NCI-H128 (cell line): ENCODE measurements around the gene GRAMD1A.
"Not testable (repeated sequence)": the region's sequence is repeated elsewhere in the genome, so short reads cannot be mapped to it uniquely, and the experiment has no call there.

Experiments
- DNase-seq: peaks from one replicate; lab custom pipeline; 2025; ENCODE audit not compliant: unreplicated experiment; lab: John Stamatoyannopoulos, UW

GRAMD1A gene

DNA sequence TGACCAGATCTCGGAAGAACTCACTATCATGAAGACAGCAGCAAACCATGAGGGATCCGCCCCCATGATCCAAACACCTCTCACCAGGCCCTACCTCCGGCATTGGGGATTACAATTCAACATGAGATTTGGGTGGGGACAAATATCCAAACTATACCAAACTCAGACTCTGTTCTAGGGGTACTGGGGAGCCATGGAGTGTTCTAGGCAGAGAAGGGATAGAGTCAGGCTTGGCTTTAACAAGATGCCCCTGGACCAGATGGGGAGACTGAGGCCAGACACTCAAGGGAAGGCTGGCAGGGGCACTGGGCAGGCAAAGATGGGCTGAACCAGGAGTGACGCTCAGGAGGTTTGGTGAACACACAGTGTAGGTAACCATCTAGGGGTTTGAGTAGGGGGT lies 18.3 kb downstream of the GRAMD1A start:
- no peak for DNase-seq

DNA sequence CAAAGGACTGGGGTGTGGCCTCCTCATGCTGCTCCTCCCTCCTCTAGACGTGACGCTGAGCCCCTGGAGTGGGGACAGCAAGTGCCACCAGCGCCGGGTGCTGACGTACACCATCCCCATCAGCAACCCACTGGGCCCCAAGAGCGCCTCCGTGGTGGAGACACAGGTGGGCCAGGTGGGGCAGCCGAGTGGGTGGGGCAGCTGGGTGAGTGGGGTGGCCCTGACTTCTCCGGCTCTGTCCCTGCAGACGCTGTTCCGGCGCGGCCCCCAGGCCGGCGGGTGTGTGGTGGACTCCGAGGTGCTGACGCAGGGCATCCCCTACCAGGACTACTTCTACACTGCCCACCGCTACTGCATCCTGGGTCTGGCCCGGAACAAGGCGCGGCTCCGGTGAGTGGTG lies 19.0 kb downstream of the GRAMD1A start:
- no peak for DNase-seq

DNA sequence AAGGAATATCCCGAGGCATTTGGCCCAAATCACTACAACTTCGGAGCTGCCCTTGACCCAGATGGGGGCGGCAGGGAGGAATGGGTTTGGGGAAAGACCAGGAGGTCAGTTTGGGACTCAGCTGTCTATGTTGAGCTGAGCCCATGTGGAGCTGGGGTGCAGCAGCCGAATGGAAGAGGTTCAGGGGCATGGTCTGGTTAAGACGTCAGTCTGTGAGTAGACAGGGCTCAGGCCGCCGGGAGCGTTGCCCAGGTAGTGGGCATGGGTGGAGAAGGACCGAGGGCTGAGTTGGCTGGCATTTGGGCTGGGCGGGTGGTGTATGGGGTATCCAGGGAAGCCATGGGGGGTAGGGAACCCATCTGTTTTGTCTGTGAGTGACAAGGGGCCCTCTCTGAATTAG lies 20.9 kb downstream of the GRAMD1A start:
- no peak for DNase-seq

DNA sequence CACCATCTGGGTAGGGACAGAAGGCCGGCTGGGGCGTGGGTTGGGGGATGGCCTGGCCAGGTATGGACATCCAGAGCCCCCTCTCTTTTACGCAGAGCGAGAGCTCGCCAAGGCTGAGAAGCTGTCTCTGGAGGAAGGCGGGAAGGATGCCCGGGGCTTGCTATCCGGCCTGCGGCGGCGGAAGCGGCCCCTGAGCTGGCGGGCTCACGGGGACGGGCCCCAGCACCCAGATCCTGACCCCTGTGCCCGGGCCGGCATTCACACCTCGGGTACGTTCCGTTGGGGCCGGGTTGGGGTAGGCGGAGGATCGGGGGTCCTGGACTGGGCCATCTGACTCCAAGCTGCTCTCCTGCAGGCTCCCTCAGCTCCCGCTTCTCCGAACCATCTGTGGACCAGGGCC lies 21.5 kb downstream of the GRAMD1A start:
- no peak for DNase-seq

DNA sequence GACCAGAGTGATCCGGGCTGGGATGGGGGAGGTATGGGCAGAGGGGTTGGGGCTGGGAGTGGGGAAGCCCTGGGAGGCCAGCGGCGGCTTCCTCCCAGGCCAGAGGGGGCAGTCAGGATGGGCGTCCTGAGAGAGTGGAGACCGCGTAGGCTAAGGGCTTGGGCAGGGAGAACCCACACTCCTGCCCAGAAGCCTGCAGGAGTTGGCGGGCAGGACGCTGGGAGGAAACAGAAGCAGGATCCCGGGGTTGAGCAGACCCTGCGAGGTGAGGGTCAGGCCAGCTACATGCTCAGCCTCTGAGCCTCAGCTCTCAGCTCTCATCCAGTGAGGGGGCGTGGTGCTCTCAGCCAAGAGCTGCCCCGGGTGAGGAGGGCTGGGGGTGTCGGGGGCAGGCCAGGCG lies 22.3 kb downstream of the GRAMD1A start:
- DNase-seq, result no peak

DNA sequence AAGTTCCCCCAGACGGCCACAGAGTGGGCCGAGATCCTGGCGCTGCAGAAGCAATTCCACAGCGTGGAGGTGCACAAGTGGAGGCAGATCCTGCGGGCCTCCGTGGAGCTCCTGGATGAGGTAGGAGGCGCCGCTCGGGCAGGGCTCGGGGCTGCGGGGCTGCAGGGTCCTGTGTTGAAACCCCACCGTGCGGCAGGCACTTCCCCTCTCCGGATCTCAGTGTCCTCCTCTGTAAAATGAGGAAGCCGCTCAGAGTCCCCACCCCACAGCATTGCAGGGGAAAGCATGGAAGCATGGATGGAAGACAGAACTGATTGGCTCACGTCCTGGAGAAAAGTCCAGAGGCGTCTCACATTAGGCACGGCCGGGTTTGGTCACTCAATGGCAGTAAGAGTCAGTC lies 23.3 kb downstream of the GRAMD1A start:
- no peak for DNase-seq

DNA sequence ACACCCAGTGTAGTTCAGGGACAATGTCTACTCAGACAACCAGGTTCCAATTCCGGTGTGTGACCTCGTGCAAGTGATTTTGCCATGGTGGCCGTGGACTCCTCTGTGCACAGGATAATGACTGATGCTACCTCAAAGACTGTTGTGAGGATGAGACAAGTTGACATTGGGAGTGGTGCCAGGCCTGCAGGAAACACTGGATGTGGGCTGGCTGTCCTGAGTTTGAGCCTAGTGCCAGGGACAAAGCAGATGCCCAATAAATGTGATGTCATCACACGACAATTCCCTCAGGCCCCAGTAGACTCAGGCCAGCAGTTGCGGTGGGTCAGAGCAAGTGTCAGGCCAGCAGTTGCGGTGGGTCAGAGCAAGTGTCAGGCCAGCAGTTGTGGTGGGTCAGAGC lies 24.0 kb downstream of the GRAMD1A start:
- DNase-seq, result no peak

DNA sequence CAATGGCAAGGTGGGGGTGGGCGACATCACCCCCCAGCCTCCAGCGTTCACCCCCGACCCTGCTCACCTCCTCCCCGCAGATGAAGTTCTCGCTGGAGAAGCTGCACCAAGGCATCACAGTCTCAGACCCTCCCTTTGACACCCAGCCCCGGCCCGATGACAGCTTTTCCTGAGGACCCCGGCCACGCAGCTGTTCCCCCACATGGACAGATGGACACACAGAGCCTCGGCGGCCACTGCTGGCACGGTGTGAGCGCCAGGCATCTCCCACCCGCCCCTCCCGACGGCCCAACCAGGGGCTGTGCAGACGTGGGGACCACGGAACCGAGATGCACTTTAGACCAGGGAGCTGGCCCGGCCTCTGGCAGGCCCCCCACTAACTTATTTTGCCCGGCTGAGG lies 25.8 kb downstream of the GRAMD1A start:
- DNase-seq, result no peak

DNA sequence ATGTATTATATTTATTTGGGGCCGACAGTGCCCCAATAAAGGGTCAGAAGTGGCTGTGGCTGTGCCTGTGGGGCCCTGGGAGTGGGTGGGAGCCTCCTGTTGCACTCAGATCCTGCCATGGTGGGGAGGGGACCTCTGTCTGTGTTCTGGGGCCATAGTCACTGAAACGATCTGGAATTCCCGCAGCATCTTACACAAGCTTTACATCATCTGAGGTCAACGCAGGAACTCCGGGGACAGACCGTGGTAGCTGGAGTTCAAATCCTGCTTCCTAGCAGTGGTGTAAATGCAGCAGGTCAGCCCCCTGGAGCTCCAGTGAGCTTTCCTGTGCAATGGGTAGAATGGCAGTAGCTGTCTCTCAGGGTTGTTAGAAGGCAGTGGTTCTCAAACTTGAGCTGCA lies 26.3 kb downstream of the GRAMD1A start:
- DNase-seq, result no peak

DNA sequence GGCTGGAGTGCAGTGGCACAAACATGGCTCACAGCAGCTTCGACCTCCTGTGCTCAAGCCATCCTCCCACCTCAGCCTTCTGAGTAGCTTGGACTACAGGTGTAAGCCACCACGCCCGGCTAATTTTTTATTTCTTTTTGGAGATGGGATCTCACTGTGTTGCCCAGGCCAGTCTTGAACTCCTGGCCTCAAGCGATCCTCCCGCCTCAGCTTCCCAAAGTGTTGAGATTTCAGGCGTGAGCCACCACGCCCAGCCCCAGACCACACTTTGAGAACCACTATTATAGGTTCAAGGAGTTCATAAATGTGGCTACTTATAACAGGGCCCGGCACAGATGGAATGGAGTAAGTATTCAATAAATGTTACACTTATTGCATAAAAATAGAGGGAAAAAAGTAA lies 26.9 kb downstream of the GRAMD1A start:
- no peak for DNase-seq

DNA sequence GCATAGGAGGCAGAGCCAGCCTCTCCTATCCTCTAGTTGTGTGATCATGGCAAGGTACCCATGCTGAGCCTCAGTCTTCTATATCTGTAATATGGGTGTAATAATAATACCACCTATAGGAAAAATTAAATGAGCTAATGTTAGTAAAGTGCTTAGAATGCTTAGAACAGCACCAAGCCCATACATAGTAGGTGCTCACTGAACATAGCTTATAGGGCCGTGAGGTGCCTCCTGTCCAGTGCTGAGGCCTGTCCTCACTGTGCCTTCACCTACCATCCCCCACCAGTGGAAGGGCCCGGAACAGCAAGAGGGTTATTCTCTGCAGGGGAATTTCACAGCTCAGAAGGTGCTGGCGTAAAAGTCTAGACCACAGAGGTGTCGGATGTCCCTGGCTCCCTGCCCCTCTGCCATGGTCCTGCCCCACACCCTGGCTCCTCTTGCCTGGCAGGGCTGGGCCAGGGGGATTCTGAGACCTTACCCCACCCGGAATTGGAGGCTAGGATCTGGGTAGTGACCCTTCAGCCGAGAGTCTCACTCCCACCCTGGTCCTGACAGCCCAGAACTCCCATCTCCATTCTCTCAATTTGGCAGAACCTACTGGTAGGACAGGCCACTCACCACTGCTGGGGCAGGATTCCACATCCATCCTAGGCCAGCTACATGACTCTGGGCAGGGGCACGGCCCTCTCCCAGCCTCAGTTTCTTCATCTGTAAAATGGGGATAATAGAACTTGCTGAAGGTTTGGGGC lies 27.9 kb downstream of the GRAMD1A start:
- no peak for DNase-seq

DNA sequence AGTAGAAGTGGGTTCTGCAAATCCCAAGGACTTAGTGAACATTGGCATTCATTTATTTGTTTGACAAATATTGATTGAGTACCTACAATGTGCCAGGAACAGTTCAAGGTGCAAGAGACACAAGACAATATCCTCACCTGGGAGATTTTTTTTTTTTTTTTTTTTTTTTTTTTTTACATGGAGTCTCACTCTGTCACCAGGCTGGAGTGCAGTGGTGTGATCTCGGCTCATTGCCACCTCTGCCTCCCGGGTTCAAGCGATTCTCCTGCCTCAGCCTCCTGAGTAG lies 28.4 kb downstream of the GRAMD1A start:
- DNase-seq, result not testable (repeated sequence)

DNA sequence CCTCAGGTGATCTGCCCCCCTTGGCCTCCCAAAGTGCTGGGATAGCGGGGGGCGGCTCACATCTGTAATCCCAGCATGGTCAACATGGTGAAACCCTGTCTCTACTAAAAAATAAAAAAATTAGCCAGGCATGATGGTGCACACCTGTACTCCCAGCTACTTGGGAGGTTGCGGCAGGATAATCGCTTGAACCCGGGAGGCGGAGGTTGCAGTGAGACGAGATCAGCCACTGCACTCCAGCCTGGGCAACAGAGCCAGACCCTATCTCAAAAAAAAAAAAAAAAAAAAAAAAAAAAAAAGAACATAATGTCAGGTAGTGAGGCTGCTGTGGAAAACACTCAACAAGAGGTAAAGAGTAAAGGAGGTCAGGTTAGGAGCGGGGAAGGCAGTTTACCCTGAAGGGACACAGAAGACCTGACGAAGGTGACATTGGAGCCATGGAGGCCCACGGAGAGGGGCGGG lies 29.2 kb downstream of the GRAMD1A start:
- not testable (repeated sequence) for DNase-seq

DNA sequence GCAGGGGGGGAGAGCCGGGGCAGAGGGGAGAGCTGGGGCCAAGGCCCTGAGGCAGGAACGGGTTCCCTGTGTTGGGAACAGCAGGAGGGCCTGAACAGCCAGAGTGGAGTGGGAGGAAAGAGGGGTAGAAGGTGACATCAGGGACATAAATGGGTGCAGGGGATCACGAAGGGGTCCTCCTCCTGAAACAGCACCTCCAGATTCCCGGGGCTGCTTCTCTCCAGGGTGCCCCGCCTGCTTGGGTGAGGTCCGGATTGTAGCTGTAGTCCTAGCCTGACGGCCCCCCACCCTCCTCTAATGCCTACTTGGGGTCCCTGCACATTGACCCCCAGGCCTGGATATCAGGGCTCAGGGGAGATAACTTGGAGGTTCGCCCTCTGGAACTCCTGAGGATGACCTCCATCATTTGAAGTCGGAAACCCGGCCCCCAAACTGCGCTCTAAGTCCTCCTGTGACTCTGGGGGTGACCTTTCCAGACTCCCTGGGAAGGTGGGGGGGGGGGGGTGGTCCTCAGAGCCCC lies 29.7 kb downstream of the GRAMD1A start:
- no peak for DNase-seq

DNA sequence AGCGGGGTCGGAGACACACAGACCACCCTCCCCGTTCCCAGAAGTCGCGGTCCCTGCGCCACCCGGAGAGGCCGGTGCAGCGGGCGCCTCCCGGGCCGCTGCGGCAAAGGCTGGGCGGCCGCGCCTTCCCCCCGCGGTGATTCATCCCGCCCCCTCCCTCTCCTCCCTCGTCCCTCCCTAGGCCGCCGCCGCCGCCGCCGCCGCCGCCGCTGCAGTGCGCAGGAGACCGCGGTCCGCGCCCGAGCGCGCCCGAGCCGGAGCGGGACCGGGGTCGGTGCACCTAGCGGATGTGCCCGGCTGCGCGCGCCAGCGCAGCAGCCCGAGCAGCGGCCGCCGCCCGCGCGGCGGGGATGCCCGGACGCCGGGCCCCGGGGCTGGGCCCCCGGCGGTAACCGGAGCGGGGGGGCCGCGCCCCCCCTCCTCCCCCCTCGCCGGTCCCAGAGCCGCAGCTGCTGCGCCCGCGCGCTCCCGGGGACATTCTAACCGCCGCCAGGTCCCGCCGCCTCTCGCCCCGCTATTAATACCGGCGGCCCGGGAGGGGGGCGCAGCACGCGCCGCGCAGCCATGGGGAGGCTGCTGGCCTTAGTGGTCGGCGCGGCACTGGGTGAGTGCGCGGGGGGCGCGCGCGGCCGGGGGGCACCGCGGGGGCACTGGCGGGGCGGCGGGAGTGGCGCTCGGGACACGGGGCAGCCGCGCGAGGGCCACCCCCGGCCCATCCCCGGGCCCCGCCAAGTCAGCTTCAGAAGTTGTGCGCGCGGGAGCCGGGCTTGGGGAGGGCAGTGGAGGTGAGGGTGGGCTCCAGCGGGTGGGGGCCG lies 30.3 kb downstream of the GRAMD1A start, which contains the start of gene SCN1B:
Gene SCN1B, plus strand, starts transcription at position 214 of the 815 bp plus-strand sequence. Its CDS starts 351 bp downstream, at position 565.
- DNase-seq, result no peak

DNA sequence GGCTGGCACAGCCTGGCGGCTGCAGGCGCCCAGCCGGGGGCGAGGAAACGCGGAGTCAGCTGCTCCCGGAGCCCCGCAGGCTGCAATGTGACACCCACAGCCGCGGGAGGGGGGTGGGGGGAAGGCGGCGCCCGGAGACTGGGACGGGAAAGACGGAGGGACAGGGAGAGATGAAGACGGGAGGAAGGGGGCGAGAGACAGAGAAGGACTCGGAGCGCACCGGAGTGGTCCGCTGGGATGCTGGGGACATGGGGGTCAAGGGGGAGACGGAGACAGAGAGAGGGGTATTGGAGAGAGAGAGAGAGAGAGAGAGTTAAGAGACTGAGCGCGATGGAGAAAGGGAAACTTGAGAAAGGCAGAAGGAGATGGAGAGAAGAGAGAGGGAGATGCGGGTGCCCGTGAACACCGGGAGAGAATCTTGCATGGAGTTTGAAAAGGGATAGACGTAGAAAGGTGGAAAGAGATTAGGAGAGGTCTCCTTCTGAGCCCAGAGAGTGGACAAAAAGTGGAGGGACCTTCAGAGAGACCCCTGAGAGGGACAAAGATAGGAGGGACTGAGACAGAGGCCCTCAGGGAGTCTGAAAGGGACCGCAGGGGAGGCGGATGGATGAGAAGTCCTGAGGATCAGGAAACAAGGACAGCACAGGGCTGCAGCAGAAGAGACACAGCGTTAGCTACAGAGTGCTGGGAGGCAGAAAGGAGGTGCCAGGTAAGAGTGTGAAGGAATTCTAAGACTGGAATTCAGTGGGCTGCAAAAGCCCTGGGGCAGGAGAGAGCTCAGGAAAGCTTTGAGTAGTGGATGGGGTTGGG lies 31.2 kb downstream of the GRAMD1A start:
- no peak for DNase-seq

DNA sequence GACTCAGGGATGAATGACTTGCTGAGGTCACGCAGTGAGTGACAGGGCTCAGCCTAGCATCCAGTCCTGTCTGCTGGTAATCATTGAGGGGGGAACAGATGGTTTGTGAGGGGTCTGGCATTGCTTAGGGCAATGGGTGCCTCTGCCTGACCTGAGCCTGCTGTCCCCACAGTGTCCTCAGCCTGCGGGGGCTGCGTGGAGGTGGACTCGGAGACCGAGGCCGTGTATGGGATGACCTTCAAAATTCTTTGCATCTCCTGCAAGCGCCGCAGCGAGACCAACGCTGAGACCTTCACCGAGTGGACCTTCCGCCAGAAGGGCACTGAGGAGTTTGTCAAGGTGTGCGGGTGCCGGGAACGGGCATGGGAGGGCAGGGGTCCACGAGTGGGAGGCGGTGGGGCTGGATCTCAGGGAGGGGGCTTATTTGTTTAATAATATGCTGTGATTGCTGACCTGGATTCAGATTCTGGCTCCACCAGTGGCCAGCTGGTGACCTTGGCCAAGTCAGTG lies 32.3 kb downstream of the GRAMD1A start:
- DNase-seq, result no peak

DNA sequence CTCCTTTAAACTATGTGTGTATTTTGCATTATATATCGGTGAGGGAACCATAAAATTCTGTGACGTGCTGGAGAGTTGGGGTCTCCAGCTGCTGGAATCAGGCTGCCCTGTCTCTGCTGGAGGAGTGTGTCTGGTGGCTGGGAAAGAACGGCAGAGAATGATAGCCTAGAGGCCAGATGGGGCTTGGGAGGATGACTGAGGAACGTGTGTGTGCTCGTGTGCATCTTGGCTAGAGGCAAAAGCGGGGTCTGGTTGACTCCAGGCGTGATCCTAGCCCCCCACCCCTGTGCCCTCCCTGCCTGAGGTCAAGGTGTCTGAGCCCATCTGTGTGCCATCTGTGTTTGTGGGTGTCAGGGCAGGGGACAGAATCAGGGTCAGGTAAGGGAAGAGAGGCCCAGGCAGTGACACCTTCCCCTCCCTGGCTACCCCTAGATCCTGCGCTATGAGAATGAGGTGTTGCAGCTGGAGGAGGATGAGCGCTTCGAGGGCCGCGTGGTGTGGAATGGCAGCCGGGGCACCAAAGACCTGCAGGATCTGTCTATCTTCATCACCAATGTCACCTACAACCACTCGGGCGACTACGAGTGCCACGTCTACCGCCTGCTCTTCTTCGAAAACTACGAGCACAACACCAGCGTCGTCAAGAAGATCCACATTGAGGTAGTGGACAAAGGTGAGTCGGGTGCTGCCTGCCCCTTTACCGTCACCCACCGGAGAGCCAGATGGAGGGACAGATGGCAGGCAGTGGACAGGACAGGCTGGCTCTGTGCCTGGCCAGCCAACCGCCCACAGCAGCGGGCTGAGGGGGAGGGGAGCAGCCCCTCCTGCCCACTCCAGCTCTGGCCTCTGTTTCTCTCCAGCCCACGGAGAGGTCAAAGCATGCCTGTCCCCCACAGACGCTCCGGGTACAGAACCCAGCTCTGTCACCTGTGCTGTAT lies 33.2 kb downstream of the GRAMD1A start:
- DNase-seq, result no peak

DNA sequence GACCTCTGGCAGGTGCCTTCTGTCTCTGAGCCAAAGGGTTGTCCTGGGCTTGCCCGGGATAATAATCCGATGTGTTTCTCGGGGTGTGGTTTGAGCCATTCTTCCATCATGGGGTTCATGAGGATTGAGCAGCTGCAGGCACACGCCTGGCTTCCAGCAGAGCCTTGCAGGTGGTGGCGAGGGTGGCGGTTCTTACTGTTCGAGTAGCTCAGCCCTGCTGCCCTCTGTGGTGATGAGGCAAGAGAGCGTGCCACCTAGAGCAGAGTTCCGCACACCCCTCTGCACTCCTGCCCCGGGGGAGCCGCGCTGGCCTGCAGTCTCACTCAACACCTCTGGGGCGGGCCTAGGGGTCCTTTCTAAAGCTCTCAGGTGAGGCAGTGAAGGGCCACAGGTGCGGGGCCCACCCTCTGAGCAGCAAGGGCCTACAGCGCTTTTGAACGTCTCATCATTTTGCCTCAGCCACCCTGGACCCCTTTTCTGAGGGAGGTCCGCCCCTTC lies 33.9 kb downstream of the GRAMD1A start:
- no peak for DNase-seq
